Glutamatergic neuron (in vitro differentiated cells): ENCODE results near the gene RAPGEF5. TPM values are rescaled to one million over a fixed set of nuclear protein-coding genes. Genes with fewer than 3 reads are reported as not detected.

Experiments used
- DNase-seq: peaks from one replicate; pipeline ENCODE4 v3.0.0; 2022
- H3K27ac Mint-ChIP-seq: one replicate; pipeline ENCODE4 v1.8.0; 2020; ENCODE audit warnings: mild to moderate bottlenecking, mixed read lengths, inconsistent platforms; ENCODE audit not compliant: unreplicated experiment
- H3K27me3 Mint-ChIP-seq: one replicate; pipeline ENCODE4 v1.8.0; 2020; ENCODE audit warnings: mild to moderate bottlenecking, moderate library complexity, mixed read lengths, inconsistent platforms; ENCODE audit not compliant: unreplicated experiment
- H3K36me3 Mint-ChIP-seq: one replicate; pipeline ENCODE4 v1.8.0; 2020; ENCODE audit warnings: mild to moderate bottlenecking, mixed read lengths, inconsistent platforms; ENCODE audit not compliant: unreplicated experiment
- H3K4me1 Mint-ChIP-seq: one replicate; pipeline ENCODE4 v1.8.0; 2020; ENCODE audit warnings: mild to moderate bottlenecking, low read depth, mixed read lengths, inconsistent platforms; ENCODE audit not compliant: unreplicated experiment
- H3K4me3 Mint-ChIP-seq: one replicate; pipeline ENCODE4 v1.8.0; 2020; ENCODE audit warnings: mild to moderate bottlenecking, mixed read lengths, inconsistent platforms; ENCODE audit not compliant: unreplicated experiment
- H3K9me3 Mint-ChIP-seq: one replicate; pipeline ENCODE4 v1.8.0; 2020; ENCODE audit warnings: mild to moderate bottlenecking, moderate library complexity, mixed read lengths, inconsistent platforms; ENCODE audit not compliant: unreplicated experiment
- total RNA-seq: library from RNA; stranded (reverse); fragmentation: NEBNext Ultra II Directional; extraction: Animal tissue kit (Norgen Biotek cat#: 25700); gene quantifications from one replicate; pipeline ENCODE4 v1.2.1, GENCODE V29; 2021; ENCODE audit not compliant: unreplicated experiment
- TF ChIP-seq, protein P1 (sequence below): fragments of 200-600 bp; sonication (generic); IDR thresholded peaks from one replicate; pipeline ENCODE4 v1.5.0; 2021; ENCODE audit not compliant: partially characterized antibody, unreplicated experiment

The RAPGEF5 gene
- total RNA-seq, 1 donor from 2014 or later, result 169 TPM

DNA sequence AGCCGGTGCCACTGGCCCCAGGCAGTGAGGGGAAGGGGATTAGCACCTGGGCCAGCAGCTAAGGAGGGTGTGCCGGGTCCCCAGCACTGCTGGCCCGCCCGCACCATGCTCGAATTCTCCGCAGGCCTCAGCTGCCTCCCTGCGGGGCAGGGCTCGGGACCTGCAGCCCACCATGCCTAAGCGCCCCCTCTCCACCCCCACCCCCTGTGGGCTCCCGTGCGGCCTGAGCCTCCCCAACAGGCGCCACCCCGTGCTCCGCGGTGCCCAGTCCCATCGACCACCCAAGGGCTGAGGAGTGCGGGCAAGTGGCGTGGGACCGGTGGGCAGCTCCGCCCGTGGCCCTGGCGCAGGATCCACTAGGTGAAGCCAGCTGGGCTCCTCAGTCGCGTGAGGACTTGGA lies 266.4 kb downstream of the RAPGEF5 start:
- Mint-ChIP-seq H3K36me3 (peaks cover 12% of the 10 kb centered on the region), H3K9me3 (peaks cover 7% of the 10 kb centered on the region), H3K27me3 (no peaks in the 10 kb centered on the region), H3K4me3 (no peak overlapping the region), H3K4me1 (peaks cover 11% of the 10 kb centered on the region), H3K27ac (no peak overlapping the region)
- TF ChIP-seq, protein P1, sequence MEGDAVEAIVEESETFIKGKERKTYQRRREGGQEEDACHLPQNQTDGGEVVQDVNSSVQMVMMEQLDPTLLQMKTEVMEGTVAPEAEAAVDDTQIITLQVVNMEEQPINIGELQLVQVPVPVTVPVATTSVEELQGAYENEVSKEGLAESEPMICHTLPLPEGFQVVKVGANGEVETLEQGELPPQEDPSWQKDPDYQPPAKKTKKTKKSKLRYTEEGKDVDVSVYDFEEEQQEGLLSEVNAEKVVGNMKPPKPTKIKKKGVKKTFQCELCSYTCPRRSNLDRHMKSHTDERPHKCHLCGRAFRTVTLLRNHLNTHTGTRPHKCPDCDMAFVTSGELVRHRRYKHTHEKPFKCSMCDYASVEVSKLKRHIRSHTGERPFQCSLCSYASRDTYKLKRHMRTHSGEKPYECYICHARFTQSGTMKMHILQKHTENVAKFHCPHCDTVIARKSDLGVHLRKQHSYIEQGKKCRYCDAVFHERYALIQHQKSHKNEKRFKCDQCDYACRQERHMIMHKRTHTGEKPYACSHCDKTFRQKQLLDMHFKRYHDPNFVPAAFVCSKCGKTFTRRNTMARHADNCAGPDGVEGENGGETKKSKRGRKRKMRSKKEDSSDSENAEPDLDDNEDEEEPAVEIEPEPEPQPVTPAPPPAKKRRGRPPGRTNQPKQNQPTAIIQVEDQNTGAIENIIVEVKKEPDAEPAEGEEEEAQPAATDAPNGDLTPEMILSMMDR, result no peak
- DNase-seq, result no peak

DNA sequence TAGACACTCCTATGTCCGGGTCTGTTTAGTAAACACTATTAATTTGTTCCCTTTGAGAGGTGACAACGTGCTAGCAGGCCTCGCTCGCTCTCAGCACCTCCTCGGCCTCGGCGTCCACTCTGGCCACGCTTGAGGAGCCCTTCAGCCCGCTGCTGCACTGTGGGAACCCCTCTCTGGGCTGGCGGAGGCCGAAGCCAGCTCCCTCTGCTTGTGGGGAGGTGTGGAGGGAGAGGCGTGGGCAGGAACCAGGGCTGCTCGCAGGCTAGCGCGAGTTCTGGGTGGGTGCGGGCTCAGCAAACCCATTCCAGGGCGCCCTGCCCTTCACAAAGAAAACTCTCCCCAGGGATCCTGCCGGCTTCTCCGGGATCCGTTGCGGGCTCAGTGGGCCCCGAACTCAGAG lies 266.8 kb downstream of the RAPGEF5 start:
- peaks cover 12% of the 10 kb centered on the region for H3K36me3 Mint-ChIP-seq
- no peaks in the 10 kb centered on the region for H3K27me3 Mint-ChIP-seq
- TF ChIP-seq, protein P1, result no peak
- H3K4me3 Mint-ChIP-seq, result no peak overlapping the region
- peaks cover 11% of the 10 kb centered on the region for H3K4me1 Mint-ChIP-seq
- H3K27ac Mint-ChIP-seq, result no peak overlapping the region
- DNase-seq, result no peak
- H3K9me3 Mint-ChIP-seq, result peaks cover 9% of the 10 kb centered on the region

DNA sequence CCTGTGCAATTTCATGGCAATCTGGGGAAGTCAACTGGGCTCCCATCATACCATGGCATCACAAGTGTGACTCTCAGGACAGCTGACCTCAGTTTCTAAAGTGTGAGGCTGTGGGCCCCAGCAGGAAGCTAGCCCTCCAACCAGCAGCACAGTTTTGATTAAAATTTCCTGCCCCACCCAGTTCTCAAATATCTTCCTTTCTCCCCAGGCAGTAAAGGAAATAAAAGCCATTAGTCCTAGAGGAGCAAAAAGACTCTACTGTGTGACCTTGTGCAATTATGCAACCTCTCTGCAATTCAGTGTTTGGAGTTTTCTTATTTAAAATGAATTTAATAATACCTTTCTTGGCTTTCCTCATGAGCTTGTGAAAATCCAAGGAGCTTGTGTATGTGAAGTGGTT lies 268.1 kb downstream of the RAPGEF5 start:
- peaks cover 12% of the 10 kb centered on the region for H3K36me3 Mint-ChIP-seq
- no peak overlapping the region for H3K27ac Mint-ChIP-seq
- no peak for DNase-seq
- peaks cover 2% of the 10 kb centered on the region for H3K27me3 Mint-ChIP-seq
- H3K4me3 Mint-ChIP-seq, result no peak overlapping the region
- TF ChIP-seq, protein P1, result no peak
- H3K9me3 Mint-ChIP-seq, result peaks cover 9% of the 10 kb centered on the region
- H3K4me1 Mint-ChIP-seq, result peaks cover 9% of the 10 kb centered on the region

DNA sequence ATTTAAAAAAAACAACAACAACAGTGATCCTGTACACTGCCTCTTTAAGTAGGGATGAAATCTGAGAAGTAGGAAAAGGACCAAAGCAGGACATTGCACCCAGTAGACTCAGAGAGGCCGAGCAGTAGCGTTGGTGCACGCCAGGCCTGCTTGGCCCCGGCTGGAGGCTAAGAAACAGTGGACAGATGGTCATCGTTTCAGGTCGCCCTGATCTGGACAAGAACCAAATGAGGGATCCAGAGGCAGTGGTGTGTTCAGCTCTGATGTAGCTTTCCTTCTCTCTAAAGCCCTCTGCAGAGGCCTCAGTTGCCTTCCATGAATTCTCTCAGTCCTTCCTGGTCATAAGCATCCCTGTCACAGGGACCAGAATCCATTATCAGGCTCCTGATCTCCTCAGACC lies 269.1 kb downstream of the RAPGEF5 start:
- peaks cover 12% of the 10 kb centered on the region for H3K36me3 Mint-ChIP-seq
- peaks cover 2% of the 10 kb centered on the region for H3K27me3 Mint-ChIP-seq
- no peak overlapping the region for H3K4me3 Mint-ChIP-seq
- H3K27ac Mint-ChIP-seq, result no peak overlapping the region
- H3K4me1 Mint-ChIP-seq, result peaks cover 9% of the 10 kb centered on the region
- TF ChIP-seq, protein P1, result no peak
- H3K9me3 Mint-ChIP-seq, result peaks cover 9% of the 10 kb centered on the region
- no peak for DNase-seq

DNA sequence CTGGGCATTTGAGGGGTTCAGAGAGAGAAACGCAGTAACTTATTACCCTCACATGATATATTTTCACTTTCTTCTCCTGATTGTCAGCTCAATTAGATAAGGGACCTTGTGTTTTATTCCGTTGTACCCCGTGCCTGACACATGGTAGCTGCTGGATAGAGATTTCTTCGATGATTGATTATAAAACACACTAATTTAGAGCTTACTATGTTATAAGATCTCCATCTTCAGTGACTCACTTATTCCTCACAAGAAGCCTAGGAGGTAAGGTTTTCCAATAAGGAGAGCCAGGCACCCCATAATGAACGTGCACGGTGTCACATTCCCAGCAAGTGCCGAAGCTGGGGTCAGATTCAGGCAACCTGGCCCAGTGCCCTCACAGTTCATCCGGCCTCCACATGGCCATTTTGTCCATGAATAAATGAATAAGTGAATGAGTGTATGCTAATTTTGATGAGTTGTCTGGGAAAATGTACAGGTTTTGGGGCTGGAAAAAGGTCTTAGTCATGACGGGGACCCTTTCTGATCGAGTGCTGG lies 273.2 kb downstream of the RAPGEF5 start:
- TF ChIP-seq, protein P1, result no peak
- Mint-ChIP-seq H3K36me3 (peaks cover 5% of the 10 kb centered on the region), H3K4me3 (peak overlapping the region; percentile 87), H3K27ac (peak overlapping the region; percentile 33), H3K4me1 (peaks cover 10% of the 10 kb centered on the region), H3K27me3 (peaks cover 2% of the 10 kb centered on the region), H3K9me3 (peaks cover 8% of the 10 kb centered on the region)
- no peak for DNase-seq
